HUES48 (cell line): ENCODE measurements around the gene SLAMF7.

Experiments
- H3K27ac ChIP-seq: one replicate; pipeline ENCODE4 v1.7.0; 2013; ENCODE audit warnings: low read depth, low read length, inconsistent platforms
- H3K27me3 ChIP-seq: 2 replicates; pipeline ENCODE4 v1.6.1; 2013; ENCODE audit warnings: mild to moderate bottlenecking, low read length; ENCODE audit not compliant: control insufficient read depth, insufficient read depth
- H3K36me3 ChIP-seq: 2 replicates; pipeline ENCODE4 v1.6.1; 2013; ENCODE audit warnings: low read length; ENCODE audit not compliant: control insufficient read depth, insufficient read depth
- H3K4me1 ChIP-seq: 2 replicates; pipeline ENCODE4 v1.6.1; 2013; ENCODE audit warnings: mild to moderate bottlenecking, low read length; ENCODE audit not compliant: control insufficient read depth, insufficient read depth
- H3K4me3 ChIP-seq: 2 replicates; pipeline ENCODE4 v1.5.1; 2013; ENCODE audit warnings: mild to moderate bottlenecking, low read depth, low read length
- H3K9ac ChIP-seq: 2 replicates; pipeline ENCODE4 v1.6.1; 2013; ENCODE audit warnings: mild to moderate bottlenecking, low read depth, low read length, moderate library complexity
- H3K9me3 ChIP-seq: 2 replicates; pipeline ENCODE4 v1.6.1; 2013; ENCODE audit warnings: low read length; ENCODE audit not compliant: control insufficient read depth, insufficient read depth

The SLAMF7 gene

DNA sequence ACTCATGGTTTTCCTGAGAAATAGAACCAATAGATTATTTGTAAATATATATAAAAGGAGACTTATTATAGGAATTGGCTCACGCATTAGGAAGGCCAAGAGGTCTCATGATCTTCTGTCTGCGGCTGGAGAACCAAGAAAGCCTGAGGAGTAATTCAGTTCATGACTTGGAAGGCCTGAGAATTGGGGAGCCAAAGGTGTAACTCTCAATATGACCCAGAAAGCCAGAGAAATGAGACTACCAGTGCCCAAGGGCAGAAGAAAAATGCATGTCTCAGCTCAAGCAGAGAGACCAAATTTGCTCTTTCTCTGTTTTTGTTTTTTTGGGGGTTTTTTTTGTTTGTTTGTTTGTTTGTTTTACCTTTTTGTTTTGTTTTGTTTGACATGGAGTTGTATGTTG, 19.5 kb downstream of the SLAMF7 start:
- no peak overlapping the region for H3K9ac ChIP-seq
- H3K36me3 ChIP-seq: no peaks in the 10 kb centered on the region
- H3K9me3 ChIP-seq: no peaks in the 10 kb centered on the region
- no peak overlapping the region for H3K27ac ChIP-seq
- H3K4me3 ChIP-seq: no peak overlapping the region
- H3K4me1 ChIP-seq: no peaks in the 10 kb centered on the region
- H3K27me3 ChIP-seq: no peaks in the 10 kb centered on the region

DNA sequence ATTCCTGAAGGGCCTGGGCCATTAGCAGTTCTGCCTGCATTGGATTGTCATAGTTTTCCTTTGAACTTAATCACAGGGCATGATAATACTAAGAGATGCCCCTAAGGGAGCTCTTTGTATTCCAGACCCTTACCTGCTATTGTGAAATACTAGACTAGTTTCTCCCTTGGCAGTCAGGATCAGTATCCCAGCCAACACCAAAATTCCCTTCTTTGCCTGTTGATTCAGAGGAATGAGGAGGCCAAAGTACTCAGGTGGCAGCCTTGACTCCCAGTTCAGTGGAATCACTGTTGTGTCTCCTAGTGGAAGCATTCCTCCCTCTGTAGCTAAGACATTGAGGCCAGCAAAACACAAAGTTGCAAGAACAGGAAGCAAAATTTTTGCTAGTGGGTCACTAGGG, 20.7 kb downstream of the SLAMF7 start:
- Histone ChIP-seq H3K36me3 (no peaks in the 10 kb centered on the region), H3K4me3 (no peak overlapping the region), H3K9me3 (no peaks in the 10 kb centered on the region), H3K4me1 (no peaks in the 10 kb centered on the region), H3K9ac (no peak overlapping the region), H3K27me3 (no peaks in the 10 kb centered on the region), H3K27ac (no peak overlapping the region)

DNA sequence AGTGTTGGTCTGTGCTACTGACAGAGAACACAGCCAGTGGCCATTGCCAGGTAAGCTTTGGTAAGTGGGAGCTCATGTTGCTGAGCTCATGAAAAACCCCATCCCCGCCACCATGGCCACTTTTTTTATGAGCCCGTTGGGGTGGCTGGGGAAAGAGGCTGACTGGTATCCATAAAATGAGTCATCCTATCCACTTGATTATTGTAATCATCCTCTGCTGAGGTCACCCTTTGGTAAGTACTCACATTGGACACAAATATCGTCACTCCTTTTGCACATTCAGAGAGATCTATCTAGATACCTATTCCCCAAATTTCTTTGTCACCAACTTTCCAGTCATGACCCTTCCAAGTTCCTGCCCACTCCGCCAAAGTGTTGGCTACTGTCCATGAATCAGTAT, 22.0 kb downstream of the SLAMF7 start:
- no peaks in the 10 kb centered on the region for H3K4me1 ChIP-seq
- H3K27ac ChIP-seq: no peak overlapping the region
- no peaks in the 10 kb centered on the region for H3K9me3 ChIP-seq
- no peak overlapping the region for H3K4me3 ChIP-seq
- H3K9ac ChIP-seq: no peak overlapping the region
- H3K27me3 ChIP-seq: no peaks in the 10 kb centered on the region
- H3K36me3 ChIP-seq: no peaks in the 10 kb centered on the region

DNA sequence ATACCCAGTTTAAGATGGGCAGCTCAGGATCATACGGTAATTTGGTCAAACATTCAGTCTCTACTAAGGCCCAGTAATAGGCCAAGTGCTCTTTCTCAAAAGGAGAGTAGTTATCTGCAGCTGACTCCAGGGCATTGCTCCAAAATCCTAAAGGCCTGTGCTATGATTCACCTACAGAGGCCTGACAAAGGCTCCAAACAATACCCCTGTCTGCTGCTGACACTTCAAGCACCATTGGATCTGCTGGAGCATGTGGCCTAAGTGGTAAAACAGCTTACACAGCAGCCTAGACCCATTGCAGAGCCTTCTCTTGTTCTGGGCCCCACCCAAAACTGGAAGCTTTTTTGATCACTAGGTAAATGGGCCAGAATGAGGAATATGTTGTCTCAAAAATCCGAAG, 22.8 kb downstream of the SLAMF7 start:
- Histone ChIP-seq H3K27ac (no peak overlapping the region), H3K4me3 (no peak overlapping the region), H3K4me1 (no peaks in the 10 kb centered on the region), H3K27me3 (no peaks in the 10 kb centered on the region), H3K36me3 (no peaks in the 10 kb centered on the region), H3K9me3 (no peaks in the 10 kb centered on the region), H3K9ac (no peak overlapping the region)

DNA sequence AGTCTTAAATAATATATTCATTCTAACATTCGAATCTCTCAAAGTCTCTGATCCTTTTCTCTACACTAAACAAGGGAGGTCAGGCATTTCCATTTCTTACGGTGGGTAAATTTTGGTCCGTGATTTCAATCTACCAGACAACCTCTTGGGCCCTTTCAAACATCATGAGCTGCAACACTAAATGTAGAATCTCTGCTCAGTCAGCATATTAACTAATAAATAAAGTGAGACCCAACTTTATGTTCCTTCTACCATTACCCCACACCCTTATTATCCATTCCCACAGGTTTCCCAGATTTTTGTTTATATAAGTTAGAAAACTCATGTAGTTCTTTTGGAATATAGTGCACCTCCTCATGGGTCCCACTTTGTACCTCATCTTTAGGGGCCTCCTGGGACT, 24.9 kb downstream of the SLAMF7 start:
- no peaks in the 10 kb centered on the region for H3K27me3 ChIP-seq
- no peak overlapping the region for H3K27ac ChIP-seq
- no peaks in the 10 kb centered on the region for H3K4me1 ChIP-seq
- H3K9me3 ChIP-seq: no peaks in the 10 kb centered on the region
- H3K9ac ChIP-seq: no peak overlapping the region
- no peak overlapping the region for H3K4me3 ChIP-seq
- H3K36me3 ChIP-seq: no peaks in the 10 kb centered on the region

DNA sequence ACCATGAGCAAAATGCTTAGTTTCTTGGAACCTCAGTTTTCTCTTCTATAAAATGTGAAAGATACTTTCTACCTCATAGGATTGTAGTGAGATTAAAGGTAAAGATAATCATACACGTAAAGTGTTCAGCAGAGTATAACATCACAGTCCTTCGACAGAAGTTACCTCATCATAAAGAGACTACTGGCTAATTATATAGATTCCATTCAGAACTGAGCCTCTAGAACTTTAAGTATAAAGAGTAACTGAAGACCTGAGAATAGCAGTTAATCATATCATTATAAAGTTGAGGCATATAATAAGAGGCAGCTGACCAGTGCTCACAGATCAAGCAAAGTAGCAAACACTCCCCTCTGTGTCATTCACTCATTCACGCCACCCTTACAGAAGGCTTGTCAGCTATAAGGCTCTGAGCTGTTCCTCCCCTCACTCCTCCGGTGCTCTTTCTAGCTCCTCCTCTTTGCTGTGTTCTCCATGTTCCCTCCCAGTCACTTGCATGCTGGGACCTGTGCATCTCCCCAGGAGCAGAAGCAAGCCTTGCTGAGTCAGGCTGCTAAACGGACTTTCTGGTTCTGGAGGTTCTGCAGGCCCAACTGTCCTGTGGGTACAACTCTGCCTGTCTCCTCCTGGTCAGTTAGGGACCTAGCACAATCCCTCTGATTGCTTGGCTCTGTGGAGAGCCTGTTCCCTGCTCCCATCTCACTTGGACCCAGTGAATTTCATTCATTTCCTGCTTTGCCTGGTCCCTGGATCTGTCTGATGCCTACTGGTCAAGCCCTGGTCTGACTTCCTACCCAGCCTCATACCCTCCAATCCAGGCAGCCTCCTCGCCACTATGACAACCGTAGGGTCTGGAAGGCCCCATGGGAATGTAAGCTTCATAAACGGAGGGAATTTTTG, 28.6 kb downstream of the SLAMF7 start:
- no peak overlapping the region for H3K9ac ChIP-seq
- no peaks in the 10 kb centered on the region for H3K9me3 ChIP-seq
- no peak overlapping the region for H3K27ac ChIP-seq
- H3K4me1 ChIP-seq: no peaks in the 10 kb centered on the region
- H3K4me3 ChIP-seq: no peak overlapping the region
- no peaks in the 10 kb centered on the region for H3K36me3 ChIP-seq
- no peaks in the 10 kb centered on the region for H3K27me3 ChIP-seq

DNA sequence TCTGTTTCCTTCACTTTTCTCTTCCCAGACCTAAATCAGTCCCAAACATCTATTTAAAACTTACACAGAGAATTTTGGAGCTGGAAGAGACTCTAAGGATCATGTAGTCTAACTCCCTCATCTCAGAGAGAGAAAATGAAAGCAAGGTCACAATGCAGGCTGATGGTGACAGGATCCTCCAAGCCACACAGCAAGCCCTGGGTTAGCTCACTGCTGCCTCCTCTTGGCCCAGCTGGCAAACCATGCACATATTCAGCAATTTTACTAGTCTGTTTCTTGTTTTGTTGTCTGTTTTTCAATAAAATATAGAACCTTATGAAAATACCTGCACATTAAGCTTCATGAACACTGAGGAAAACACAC, 29.2 kb downstream of the SLAMF7 start:
- no peak overlapping the region for H3K4me3 ChIP-seq
- H3K36me3 ChIP-seq: no peaks in the 10 kb centered on the region
- no peaks in the 10 kb centered on the region for H3K9me3 ChIP-seq
- no peak overlapping the region for H3K27ac ChIP-seq
- H3K9ac ChIP-seq: no peak overlapping the region
- no peaks in the 10 kb centered on the region for H3K27me3 ChIP-seq
- no peaks in the 10 kb centered on the region for H3K4me1 ChIP-seq

DNA sequence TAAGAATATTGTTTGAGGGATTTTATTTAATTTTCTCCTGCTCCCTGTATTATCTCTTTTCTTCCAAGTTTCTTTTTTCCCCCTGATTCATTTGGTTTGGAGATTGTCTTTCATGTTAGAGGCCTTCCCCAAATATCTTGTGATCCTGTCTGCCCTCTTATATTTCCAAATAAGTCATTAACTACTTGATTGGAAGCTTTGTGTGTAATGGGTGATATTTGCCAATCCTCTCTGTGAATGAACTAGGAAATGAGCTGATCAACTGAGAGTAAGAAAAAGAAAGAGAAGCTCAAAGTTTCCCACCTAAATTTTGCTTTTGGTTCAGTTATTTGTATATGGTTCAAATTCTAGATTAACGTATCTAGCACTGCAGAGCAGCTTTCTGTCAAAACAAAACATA, 33.3 kb downstream of the SLAMF7 start:
- H3K27me3 ChIP-seq: no peaks in the 10 kb centered on the region
- no peaks in the 10 kb centered on the region for H3K9me3 ChIP-seq
- H3K36me3 ChIP-seq: no peaks in the 10 kb centered on the region
- H3K9ac ChIP-seq: no peak overlapping the region
- no peaks in the 10 kb centered on the region for H3K4me1 ChIP-seq
- no peak overlapping the region for H3K4me3 ChIP-seq
- no peak overlapping the region for H3K27ac ChIP-seq

DNA sequence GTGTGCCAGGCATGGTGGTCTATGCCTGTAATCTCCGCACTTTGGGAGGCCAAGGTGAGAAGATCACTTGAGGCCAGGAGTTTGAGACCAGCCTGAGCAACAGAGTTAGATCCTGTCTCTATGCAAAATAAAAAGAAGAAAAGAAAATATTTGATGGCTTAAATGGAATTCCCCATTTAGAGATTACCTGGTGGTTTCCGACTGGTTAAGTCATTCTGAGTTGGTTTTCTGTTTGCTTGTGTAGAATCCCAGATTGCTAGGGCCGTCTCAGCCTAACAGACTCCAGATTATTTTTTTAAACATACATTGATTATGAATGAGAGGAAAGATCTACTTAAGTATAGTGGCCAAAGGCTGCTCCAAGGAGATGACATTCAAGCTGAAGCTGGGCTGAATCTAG, 34.0 kb downstream of the SLAMF7 start:
- H3K4me3 ChIP-seq: no peak overlapping the region
- no peak overlapping the region for H3K27ac ChIP-seq
- H3K9ac ChIP-seq: no peak overlapping the region
- no peaks in the 10 kb centered on the region for H3K27me3 ChIP-seq
- H3K9me3 ChIP-seq: no peaks in the 10 kb centered on the region
- H3K36me3 ChIP-seq: no peaks in the 10 kb centered on the region
- no peaks in the 10 kb centered on the region for H3K4me1 ChIP-seq

DNA sequence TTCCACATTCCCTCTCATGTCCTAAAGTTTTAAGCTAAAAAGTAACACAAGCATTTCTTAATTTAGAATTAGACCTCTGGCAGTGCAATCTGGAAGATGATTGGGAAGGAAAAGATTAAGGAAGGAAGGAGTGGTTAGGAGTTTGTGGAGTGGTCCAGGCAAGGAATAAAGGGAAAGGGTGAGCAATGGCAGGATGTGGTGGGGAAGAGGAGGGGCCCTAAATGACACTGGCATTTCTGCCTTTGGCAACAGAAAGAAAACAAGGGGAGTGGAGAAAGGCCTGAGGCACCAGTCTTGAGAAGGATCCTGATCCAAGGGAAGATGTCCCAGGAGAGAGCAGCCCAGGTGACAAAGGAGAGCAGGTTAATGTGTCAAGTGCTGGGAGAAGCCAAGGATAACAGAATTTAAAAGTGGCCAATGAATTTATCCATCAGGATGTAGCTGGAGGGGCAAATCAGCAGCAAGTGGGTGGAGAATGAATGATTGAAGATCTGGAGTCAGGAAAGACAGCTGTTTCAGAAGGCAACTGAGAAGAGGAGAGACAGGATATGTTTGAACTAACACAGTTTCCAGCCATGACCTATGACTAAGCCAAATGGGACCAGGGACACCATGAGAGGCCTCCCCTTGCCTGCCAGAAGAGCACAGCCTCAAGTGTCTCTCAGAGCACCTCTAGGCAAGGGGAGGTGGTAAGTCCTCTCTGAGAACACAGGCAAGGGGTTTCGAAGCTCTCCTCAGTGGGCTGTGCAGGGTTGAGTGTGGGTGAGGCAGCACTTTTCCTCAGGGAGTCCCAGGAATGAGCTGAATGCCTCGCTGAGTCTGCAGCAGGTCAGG, 36.1 kb downstream of the SLAMF7 start:
- Histone ChIP-seq H3K36me3 (no peaks in the 10 kb centered on the region), H3K27ac (no peak overlapping the region), H3K27me3 (no peaks in the 10 kb centered on the region), H3K9me3 (no peaks in the 10 kb centered on the region), H3K9ac (no peak overlapping the region), H3K4me3 (no peak overlapping the region), H3K4me1 (no peaks in the 10 kb centered on the region)

DNA sequence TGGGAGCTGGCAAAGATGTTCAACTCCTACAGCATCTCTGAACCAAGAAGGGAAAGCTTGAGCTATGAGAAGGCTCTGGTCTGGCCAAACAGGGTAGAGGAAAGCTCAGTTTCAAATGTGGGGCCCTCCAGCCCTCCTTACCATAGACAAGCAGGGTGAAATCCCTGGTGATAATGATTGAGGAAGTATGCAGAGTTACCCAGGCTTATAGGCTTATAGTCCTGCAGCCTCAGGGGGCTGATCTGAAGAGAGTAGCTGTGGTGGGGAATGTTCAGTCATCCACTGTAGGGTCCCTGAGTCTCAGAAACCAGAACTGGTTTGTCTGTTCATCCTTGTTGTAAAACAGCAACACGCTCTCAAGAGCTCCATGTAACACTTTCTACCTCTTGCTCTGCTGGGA, 37.1 kb downstream of the SLAMF7 start:
- Histone ChIP-seq H3K27me3 (no peaks in the 10 kb centered on the region), H3K4me1 (no peaks in the 10 kb centered on the region), H3K36me3 (no peaks in the 10 kb centered on the region), H3K9me3 (no peaks in the 10 kb centered on the region), H3K9ac (no peak overlapping the region), H3K4me3 (no peak overlapping the region), H3K27ac (no peak overlapping the region)
